Neural cell (in vitro differentiated cells): Measurements from ENCODE around the gene TMEM50B. TPM values are rescaled to one million over a fixed set of nuclear protein-coding genes. Genes with fewer than 3 reads are reported as not detected.

Experiments
- H2AFZ ChIP-seq: fragments of 200-600, 300-800 bp; sonication (generic), shearing (Covaris generic); 2 replicates; pipeline ENCODE4 v1.6.0; 2014; ENCODE audit warnings: low read depth, mild to moderate bottlenecking, antibody characterized with exemption, low read length, moderate library complexity
- H3F3A ChIP-seq: fragments of 200-600 bp; shearing (Covaris generic); 2 replicates; pipeline ENCODE4 v1.6.1; 2016; ENCODE audit warnings: mild to moderate bottlenecking, moderate library complexity, mixed read lengths, antibody characterized with exemption, low read length; ENCODE audit not compliant: insufficient read depth, poor library complexity, severe bottlenecking
- H3K27ac ChIP-seq: fragments of 200-600, 300-800 bp; sonication (generic), shearing (Covaris generic); 2 replicates; pipeline ENCODE4 v1.5.1; 2014; ENCODE audit warnings: mild to moderate bottlenecking, low read length, moderate library complexity
- H3K27me3 ChIP-seq: fragments of 300-800, 200-600 bp; sonication (generic), shearing (Covaris generic); 2 replicates; pipeline ENCODE4 v1.6.0; 2014; ENCODE audit warnings: mild to moderate bottlenecking, low read depth, low read length, moderate library complexity; ENCODE audit not compliant: insufficient read depth
- H3K36me3 ChIP-seq: fragments of 300-800, 200-600 bp; sonication (generic), shearing (Covaris generic); 2 replicates; pipeline ENCODE4 v1.5.1; 2014; ENCODE audit warnings: mild to moderate bottlenecking, antibody characterized with exemption, low read length, moderate library complexity; ENCODE audit not compliant: insufficient read depth
- H3K4me2 ChIP-seq: fragments of 300-800, 200-600 bp; sonication (generic), shearing (Covaris generic); 2 replicates; pipeline ENCODE4 v1.6.0; 2014; ENCODE audit warnings: mild to moderate bottlenecking, low read length
- H3K4me3 ChIP-seq: fragments of 300-800, 200-600 bp; sonication (generic), shearing (Covaris generic); 2 replicates; pipeline ENCODE4 v1.5.1; 2014; ENCODE audit warnings: mild to moderate bottlenecking, low read length, moderate library complexity
- H3K79me2 ChIP-seq: fragments of 200-600 bp; shearing (Covaris generic); replicated peaks from 2 replicates; pipeline ENCODE4 v1.6.0; 2014; ENCODE audit warnings: mild to moderate bottlenecking, low read length, moderate library complexity; ENCODE audit not compliant: insufficient read depth
- H3K9ac ChIP-seq: fragments of 300-800, 200-600 bp; sonication (generic), shearing (Covaris generic); 2 replicates; pipeline ENCODE4 v1.6.1; 2016; ENCODE audit warnings: mild to moderate bottlenecking, low read length, mixed read lengths
- H3K9me2 ChIP-seq: fragments of 200-600 bp; shearing (Covaris generic); 2 replicates; pipeline ENCODE4 v1.6.1; 2016; ENCODE audit warnings: mild to moderate bottlenecking, low read length, mixed read lengths; ENCODE audit not compliant: insufficient read depth
- H3K9me3 ChIP-seq: fragments of 200-600, 300-800 bp; sonication (generic), shearing (Covaris generic); 2 replicates; pipeline ENCODE4 v1.6.1; 2016; ENCODE audit warnings: mild to moderate bottlenecking, mixed run types, low read length, moderate library complexity, mixed read lengths
- H4K20me1 ChIP-seq: fragments of 200-600 bp; shearing (Covaris generic); 2 replicates; pipeline ENCODE4 v1.6.1; 2016; ENCODE audit warnings: mild to moderate bottlenecking, mixed run types; ENCODE audit not compliant: insufficient read depth
- CTCF ChIP-seq: fragments of 450-650 bp; IDR thresholded peaks from 2 replicates; pipeline ENCODE4 v1.5.1; 2014; ENCODE audit warnings: antibody characterized with exemption, mild to moderate bottlenecking, moderate library complexity; ENCODE audit not compliant: poor library complexity, severe bottlenecking
- EP300 ChIP-seq: fragments of 450-650 bp; conservative IDR thresholded peaks from 2 replicates; pipeline ENCODE4 v1.6.1; 2014; ENCODE audit warnings: antibody characterized with exemption, mild to moderate bottlenecking, moderate library complexity; ENCODE audit not compliant: poor library complexity, severe bottlenecking
- EZH2 ChIP-seq: fragments of 200-600, 300-800 bp; shearing (Covaris generic), sonication (generic); IDR thresholded peaks from 2 replicates; pipeline ENCODE4 v1.6.1; 2014; ENCODE audit warnings: antibody characterized with exemption, low read length, borderline replicate concordance, mild to moderate bottlenecking; ENCODE audit not compliant: insufficient read depth, poor library complexity, severe bottlenecking
- MXI1 ChIP-seq: fragments of 450-650 bp; conservative IDR thresholded peaks from 2 replicates; pipeline ENCODE4 v1.6.1; 2014; ENCODE audit warnings: antibody characterized with exemption, mild to moderate bottlenecking; ENCODE audit not compliant: poor library complexity, severe bottlenecking
- POLR2AphosphoS5 ChIP-seq: IDR thresholded peaks from 2 replicates; pipeline ENCODE4 v1.6.1; 2012
- RAD21 ChIP-seq: fragments of 450-650 bp; conservative IDR thresholded peaks from 2 replicates; pipeline ENCODE4 v1.6.1; 2014; ENCODE audit warnings: antibody characterized with exemption, mild to moderate bottlenecking, moderate library complexity
- REST ChIP-seq: IDR thresholded peaks from 2 replicates; pipeline ENCODE4 v1.6.1; 2012; ENCODE audit warnings: borderline replicate concordance
- SMC3 ChIP-seq: fragments of 450-650 bp; conservative IDR thresholded peaks from 2 replicates; pipeline ENCODE4 v1.6.1; 2014; ENCODE audit warnings: antibody characterized with exemption, mild to moderate bottlenecking, moderate library complexity; ENCODE audit not compliant: poor library complexity
- TAF1 ChIP-seq: IDR thresholded peaks from 2 replicates; pipeline ENCODE4 v1.6.1; 2012; ENCODE audit warnings: low read depth
- polyA plus RNA-seq: library from polyadenylated mRNA; depleted of rRNA; stranded (reverse); fragments of >200 nt; gene quantifications from 2 replicates; pipeline ENCODE4 v1.2.3, GENCODE V29; 2014

Gene TMEM50B
- polyA plus RNA-seq, 1 donor from 2014 or later: 69.4 TPM

GRCh38 chr21:33433001-33433400 is 46.8 kb downstream of the TMEM50B start:
- TF ChIP-seq MXI1: no peak
- no peak for TF ChIP-seq TAF1
- TF ChIP-seq EZH2: no peak
- TF ChIP-seq SMC3: no peak
- TF ChIP-seq CTCF: no peak
- no peak for TF ChIP-seq EP300
- TF ChIP-seq POLR2AphosphoS5: no peak
- no peak for TF ChIP-seq RAD21
- TF ChIP-seq REST: no peak
- no peaks in the 10 kb centered on the region for H3K79me2 ChIP-seq
- H3K36me3 ChIP-seq: peaks cover 5% of the 10 kb centered on the region
- H3F3A ChIP-seq: no peaks in the 10 kb centered on the region
- no peaks in the 10 kb centered on the region for H3K9me3 ChIP-seq
- H3K27me3 ChIP-seq: no peaks in the 10 kb centered on the region
- no peaks in the 10 kb centered on the region for H4K20me1 ChIP-seq
- H2AFZ ChIP-seq: no peak overlapping the region
- no peaks in the 10 kb centered on the region for H3K9me2 ChIP-seq
- no peak overlapping the region for H3K4me3 ChIP-seq
- no peak overlapping the region for H3K27ac ChIP-seq
- no peak overlapping the region for H3K9ac ChIP-seq
- no peak overlapping the region for H3K4me2 ChIP-seq

- no peak overlapping the region for H2AFZ ChIP-seq
- H3K36me3 ChIP-seq: peaks cover 5% of the 10 kb centered on the region
- no peaks in the 10 kb centered on the region for H3K27me3 ChIP-seq
- no peak overlapping the region for H3K4me3 ChIP-seq
- H3F3A ChIP-seq: no peaks in the 10 kb centered on the region
- no peaks in the 10 kb centered on the region for H4K20me1 ChIP-seq
- TF ChIP-seq CTCF (no peak), MXI1 (no peak), TAF1 (no peak), EZH2 (no peak), EP300 (no peak), SMC3 (no peak), POLR2AphosphoS5 (no peak), REST (no peak), RAD21 (no peak)
- no peaks in the 10 kb centered on the region for H3K79me2 ChIP-seq
- H3K9me3 ChIP-seq: no peaks in the 10 kb centered on the region
- no peak overlapping the region for H3K9ac ChIP-seq
- no peak overlapping the region for H3K27ac ChIP-seq
- no peak overlapping the region for H3K4me2 ChIP-seq
- H3K9me2 ChIP-seq: no peaks in the 10 kb centered on the region
Observed at GRCh38 chr21:33432496-33432895, 47.3 kb downstream of the TMEM50B start.
